IPS-18a (cell line): Measurements from ENCODE around the gene GATA5.
A peak's percentile ranks its signal among the peaks of the same experiment; 100 is the strongest.
"Not testable (repeated sequence)": the region's sequence is repeated elsewhere in the genome, so short reads cannot be mapped to it uniquely, and the experiment has no call there.

Experiments used
- H3K27ac ChIP-seq: one replicate; pipeline ENCODE4 v1.5.1; 2013; ENCODE audit warnings: low read length
- H3K27me3 ChIP-seq: one replicate; pipeline ENCODE4 v1.6.1; 2013; ENCODE audit warnings: mild to moderate bottlenecking, low read length; ENCODE audit not compliant: control insufficient read depth, insufficient read depth
- H3K36me3 ChIP-seq: one replicate; pipeline ENCODE4 v1.6.1; 2013; ENCODE audit warnings: low read depth, low read length; ENCODE audit not compliant: control insufficient read depth
- H3K4me1 ChIP-seq: one replicate; pipeline ENCODE4 v1.6.1; 2013; ENCODE audit warnings: low read depth, low read length; ENCODE audit not compliant: control insufficient read depth
- H3K4me3 ChIP-seq: one replicate; pipeline ENCODE4 v1.5.1; 2013; ENCODE audit warnings: low read length
- H3K9ac ChIP-seq: one replicate; pipeline ENCODE4 v1.6.1; 2013; ENCODE audit warnings: mild to moderate bottlenecking, low read length, moderate library complexity
- H3K9me3 ChIP-seq: one replicate; pipeline ENCODE4 v1.6.1; 2013; ENCODE audit warnings: low read depth, low read length; ENCODE audit not compliant: control insufficient read depth

The GATA5 gene

GRCh38 chr20:62430311-62430853, 45.4 kb downstream of the GATA5 start:
- Histone ChIP-seq H3K36me3 (no peaks in the 10 kb centered on the region), H3K27me3 (no peaks in the 10 kb centered on the region), H3K27ac (no peak overlapping the region), H3K9ac (no peak overlapping the region), H3K4me1 (peaks cover 27% of the 10 kb centered on the region), H3K9me3 (no peaks in the 10 kb centered on the region), H3K4me3 (no peak overlapping the region)

GRCh38 chr20:62429455-62430310, 46.1 kb downstream of the GATA5 start:
- no peak overlapping the region for H3K4me3 ChIP-seq
- H3K9me3 ChIP-seq, result no peaks in the 10 kb centered on the region
- H3K9ac ChIP-seq, result no peak overlapping the region
- no peak overlapping the region for H3K27ac ChIP-seq
- H3K27me3 ChIP-seq, result no peaks in the 10 kb centered on the region
- no peaks in the 10 kb centered on the region for H3K36me3 ChIP-seq
- peaks cover 27% of the 10 kb centered on the region for H3K4me1 ChIP-seq

GRCh38 chr20:62428396-62429295, 47.1 kb downstream of the GATA5 start:
- no peaks in the 10 kb centered on the region for H3K27me3 ChIP-seq
- H3K9ac ChIP-seq, result no peak overlapping the region
- peaks cover 27% of the 10 kb centered on the region for H3K4me1 ChIP-seq
- no peak overlapping the region for H3K27ac ChIP-seq
- H3K4me3 ChIP-seq, result no peak overlapping the region
- no peaks in the 10 kb centered on the region for H3K9me3 ChIP-seq
- no peaks in the 10 kb centered on the region for H3K36me3 ChIP-seq

GRCh38 chr20:62428002-62428372, 47.8 kb downstream of the GATA5 start:
- H3K27ac ChIP-seq, result no peak overlapping the region
- H3K27me3 ChIP-seq, result no peaks in the 10 kb centered on the region

GRCh38 chr20:62427172-62428001, 48.4 kb downstream of the GATA5 start, which contains the start of gene RBBP8NL:
Gene RBBP8NL (minus strand): TSS chr20:62427539. CDS start chr20:62419647, 7,892 bp downstream.
- Histone ChIP-seq H3K4me1 (peaks cover 27% of the 10 kb centered on the region), H3K36me3 (no peaks in the 10 kb centered on the region), H3K9ac (no peak within 1 kb of the TSS), H3K9me3 (no peaks in the 10 kb centered on the region), H3K27me3 (no peaks in the 10 kb centered on the region), H3K4me3 (no peak within 1 kb of the TSS), H3K27ac (peak within 1 kb of the TSS; percentile 34)

More at GRCh38 chr20:62428002-62428372, 47.8 kb downstream of the GATA5 start:
- no peak overlapping the region for H3K9ac ChIP-seq
- H3K36me3 ChIP-seq, result no peaks in the 10 kb centered on the region
- peaks cover 27% of the 10 kb centered on the region for H3K4me1 ChIP-seq
- no peak overlapping the region for H3K4me3 ChIP-seq
- H3K9me3 ChIP-seq, result no peaks in the 10 kb centered on the region

- H3K4me3 ChIP-seq, result no peak overlapping the region
- peaks cover 27% of the 10 kb centered on the region for H3K4me1 ChIP-seq
- H3K9me3 ChIP-seq, result no peaks in the 10 kb centered on the region
- peak overlapping the region; percentile 34 for H3K27ac ChIP-seq
- H3K9ac ChIP-seq, result no peak overlapping the region
- no peaks in the 10 kb centered on the region for H3K36me3 ChIP-seq
- H3K27me3 ChIP-seq, result no peaks in the 10 kb centered on the region
Measured at GRCh38 chr20:62426699-62427131, 49.1 kb downstream of the GATA5 start.

- H3K9me3 ChIP-seq, H3K36me3 ChIP-seq, H3K27ac ChIP-seq, H3K9ac ChIP-seq, H3K27me3 ChIP-seq, H3K4me3 ChIP-seq: not testable (repeated sequence)
- H3K4me1 ChIP-seq, result peaks cover 22% of the 10 kb centered on the region
Measured at GRCh38 chr20:62426059-62426348, 49.8 kb downstream of the GATA5 start.

GRCh38 chr20:62425281-62426058, 50.3 kb downstream of the GATA5 start:
- no peaks in the 10 kb centered on the region for H3K9me3 ChIP-seq
- H3K9ac ChIP-seq, result no peak overlapping the region
- peaks cover 20% of the 10 kb centered on the region for H3K4me1 ChIP-seq
- no peak overlapping the region for H3K4me3 ChIP-seq
- no peaks in the 10 kb centered on the region for H3K36me3 ChIP-seq
- H3K27ac ChIP-seq, result no peak overlapping the region
- no peaks in the 10 kb centered on the region for H3K27me3 ChIP-seq

- no peaks in the 10 kb centered on the region for H3K27me3 ChIP-seq
- H3K36me3 ChIP-seq, result no peaks in the 10 kb centered on the region
- H3K9me3 ChIP-seq, result no peaks in the 10 kb centered on the region
- H3K4me3 ChIP-seq, result no peak overlapping the region
- H3K27ac ChIP-seq, result no peak overlapping the region
- peaks cover 20% of the 10 kb centered on the region for H3K4me1 ChIP-seq
- no peak overlapping the region for H3K9ac ChIP-seq
Measured at GRCh38 chr20:62424249-62425107, 51.3 kb downstream of the GATA5 start.

- no peaks in the 10 kb centered on the region for H3K36me3 ChIP-seq
- no peak overlapping the region for H3K27ac ChIP-seq
- no peaks in the 10 kb centered on the region for H3K9me3 ChIP-seq
- H3K4me1 ChIP-seq, result peaks cover 13% of the 10 kb centered on the region
- H3K9ac ChIP-seq, result no peak overlapping the region
- no peaks in the 10 kb centered on the region for H3K27me3 ChIP-seq
- no peak overlapping the region for H3K4me3 ChIP-seq
Measured at GRCh38 chr20:62423326-62423706, 52.5 kb downstream of the GATA5 start.
